H9 (cell line): ENCODE measurements around the gene PIK3CD. TPM values are rescaled to one million over a fixed set of nuclear protein-coding genes. Genes with fewer than 3 reads are reported as not detected.

ENCODE experiments used
- DNase-seq: peaks from one replicate; pipeline ENCODE4 v3.0.0-alpha.2; 2017
- H2AFZ ChIP-seq: one replicate; pipeline ENCODE4 v1.6.1; 2013; ENCODE audit warnings: mild to moderate bottlenecking, low read length, control low read depth, moderate library complexity
- H2AK5ac ChIP-seq: 2 replicates; pipeline ENCODE4 v1.6.1; 2013; ENCODE audit warnings: low read length, control low read depth, mixed read lengths; ENCODE audit not compliant: insufficient read length
- H2BK120ac ChIP-seq: one replicate; pipeline ENCODE4 v1.6.1; 2013; ENCODE audit warnings: low read depth, mild to moderate bottlenecking, low read length, control low read depth, inconsistent platforms; ENCODE audit not compliant: poor library complexity, severe bottlenecking
- H2BK12ac ChIP-seq: 2 replicates; pipeline ENCODE4 v1.6.1; 2013; ENCODE audit warnings: low read length, control low read depth, mixed read lengths, low read depth; ENCODE audit not compliant: insufficient read length
- H2BK15ac ChIP-seq: 2 replicates; pipeline ENCODE4 v1.6.1; 2013; ENCODE audit warnings: low read depth, low read length, control low read depth
- H2BK20ac ChIP-seq: one replicate; pipeline ENCODE4 v1.6.1; 2013; ENCODE audit warnings: low read depth, mild to moderate bottlenecking, low read length, control low read depth, inconsistent platforms; ENCODE audit not compliant: poor library complexity, severe bottlenecking
- H2BK5ac ChIP-seq: 2 replicates; pipeline ENCODE4 v1.6.1; 2013; ENCODE audit warnings: low read length, control low read depth, mixed read lengths; ENCODE audit not compliant: insufficient read length
- H3K14ac ChIP-seq: 2 replicates; pipeline ENCODE4 v1.6.1; 2013; ENCODE audit warnings: low read length, control low read depth; ENCODE audit not compliant: insufficient read depth
- H3K18ac ChIP-seq: 2 replicates; pipeline ENCODE4 v1.6.1; 2013; ENCODE audit warnings: low read depth, mild to moderate bottlenecking, mixed read lengths, low read length, control low read depth; ENCODE audit not compliant: insufficient read length
- H3K23ac ChIP-seq: 2 replicates; pipeline ENCODE4 v1.6.1; 2013; ENCODE audit warnings: low read length, control low read depth, mixed read lengths, low read depth; ENCODE audit not compliant: insufficient read length
- H3K23me2 ChIP-seq: 2 replicates; pipeline ENCODE4 v1.6.1; 2013; ENCODE audit warnings: low read depth, mild to moderate bottlenecking, mixed read lengths, low read length, control low read depth; ENCODE audit not compliant: insufficient read length, poor library complexity, severe bottlenecking
- H3K27ac ChIP-seq: 2 replicates; pipeline ENCODE4 v1.5.1; 2013; ENCODE audit warnings: low read length, control low read depth, mixed read lengths, low read depth; ENCODE audit not compliant: insufficient read length
- H3K27me3 ChIP-seq: 2 replicates; pipeline ENCODE4 v1.6.1; 2013; ENCODE audit warnings: low read length, control low read depth, inconsistent platforms; ENCODE audit not compliant: insufficient read depth
- H3K4ac ChIP-seq: 2 replicates; pipeline ENCODE4 v1.6.1; 2013; ENCODE audit warnings: low read depth, mild to moderate bottlenecking, control low read depth, inconsistent platforms, low read length, moderate library complexity
- H3K4me1 ChIP-seq: 2 replicates; pipeline ENCODE4 v1.6.1; 2013; ENCODE audit warnings: low read length, control low read depth, inconsistent platforms; ENCODE audit not compliant: insufficient read depth
- H3K4me2 ChIP-seq: 2 replicates; pipeline ENCODE4 v1.6.1; 2013; ENCODE audit warnings: low read length, control low read depth, mixed read lengths; ENCODE audit not compliant: insufficient read length, insufficient read depth
- H3K56ac ChIP-seq: 2 replicates; pipeline ENCODE4 v1.6.1; 2013; ENCODE audit warnings: low read depth, mild to moderate bottlenecking, mixed read lengths, low read length, control low read depth; ENCODE audit not compliant: insufficient read length
- H3K79me1 ChIP-seq: 2 replicates; pipeline ENCODE4 v1.6.1; 2013; ENCODE audit warnings: low read depth, mild to moderate bottlenecking, moderate library complexity, low read length, control low read depth, inconsistent platforms; ENCODE audit not compliant: insufficient read depth, poor library complexity, severe bottlenecking
- H3K79me2 ChIP-seq: 2 replicates; pipeline ENCODE4 v1.6.1; 2013; ENCODE audit warnings: low read length, control low read depth, inconsistent platforms; ENCODE audit not compliant: insufficient read depth
- H3K9ac ChIP-seq: 2 replicates; pipeline ENCODE4 v1.6.1; 2013; ENCODE audit warnings: low read length, control low read depth, mixed read lengths; ENCODE audit not compliant: insufficient read length; ENCODE audit errors: extremely low read depth
- H3K9me3 ChIP-seq: one replicate; pipeline ENCODE4 v1.6.1; 2013; ENCODE audit warnings: low read depth, low read length, inconsistent platforms; ENCODE audit not compliant: control insufficient read depth
- H3T11ph ChIP-seq: one replicate; pipeline ENCODE4 v1.6.1; 2013; ENCODE audit warnings: mild to moderate bottlenecking, low read length, control low read depth, inconsistent platforms
- H4K20me1 ChIP-seq: one replicate; pipeline ENCODE4 v1.6.1; 2013; ENCODE audit not compliant: control insufficient read depth, insufficient read length, insufficient read depth
- H4K5ac ChIP-seq: 2 replicates; pipeline ENCODE4 v1.6.1; 2013; ENCODE audit warnings: low read depth, mild to moderate bottlenecking, mixed read lengths, low read length, control low read depth; ENCODE audit not compliant: insufficient read length
- H4K8ac ChIP-seq: replicated peaks from 2 replicates; pipeline ENCODE4 v1.6.1; 2013; ENCODE audit warnings: low read length, control low read depth, mixed read lengths, low read depth; ENCODE audit not compliant: insufficient read length
- H4K91ac ChIP-seq: 2 replicates; pipeline ENCODE4 v1.6.1; 2013; ENCODE audit warnings: low read depth, mild to moderate bottlenecking, moderate library complexity, mixed read lengths, low read length, control low read depth; ENCODE audit not compliant: insufficient read length
- H3K27ac Mint-ChIP-seq, 3 experiments: 2 replicates in 2 of 3; 3 replicates in 1 of 3; pipeline ENCODE4 v1.8.0; 2020 to 2021; ENCODE audit warnings: mixed read lengths in 3 of 3, mild to moderate bottlenecking in 1 of 3, moderate library complexity in 1 of 3
- H3K27me3 Mint-ChIP-seq: 2 replicates; pipeline ENCODE4 v1.8.0; 2021; ENCODE audit warnings: low read depth, mild to moderate bottlenecking, moderate library complexity, mixed read lengths
- H3K36me3 Mint-ChIP-seq, 3 experiments: 2 replicates in 2 of 3; 3 replicates in 1 of 3; pipeline ENCODE4 v1.8.0; 2020 to 2021; ENCODE audit warnings: low read depth in 3 of 3, mixed read lengths in 3 of 3; ENCODE audit not compliant: insufficient read depth in 1 of 3
- H3K4me1 Mint-ChIP-seq, 2 experiments: 2 replicates each; pipeline ENCODE4 v1.8.0; 2020; ENCODE audit warnings: mixed read lengths in 2 of 2
- H3K4me3 Mint-ChIP-seq, 2 experiments: 2 replicates in 1 of 2; 3 replicates in 1 of 2; pipeline ENCODE4 v1.8.0; 2020 to 2021; ENCODE audit warnings: mild to moderate bottlenecking in 2 of 2, mixed read lengths in 2 of 2, moderate library complexity in 1 of 2
- H3K9me3 Mint-ChIP-seq, 2 experiments: 2 replicates in 1 of 2; 3 replicates in 1 of 2; pipeline ENCODE4 v1.8.0; 2020; ENCODE audit warnings: mild to moderate bottlenecking in 2 of 2, mixed read lengths in 2 of 2, moderate library complexity in 1 of 2
- CTCF ChIP-seq: fragments of 200-600 bp; sonication (generic); conservative IDR thresholded peaks from 3 replicates; pipeline ENCODE4 v1.8.0; 2021; ENCODE audit warnings: antibody characterized with exemption, mild to moderate bottlenecking
- WGBS: extraction: QIAGEN DNeasy Blood & Tissue Kit; methylation state at CpG from one replicate; pipeline ENCODE4 v1.1.7; 2013; ENCODE audit warnings: missing lambda C conversion rate, low lambda C conversion rate, mixed read lengths; ENCODE audit not compliant: insufficient read length; ENCODE audit errors: extremely low coverage; 5-methylcytosine and 5-hydroxymethylcytosine counted together
- total RNA-seq: library from RNA; stranded (reverse); gene quantifications from 2 replicates; pipeline ENCODE4 v1.2.1, GENCODE V29; 2021

The PIK3CD gene
- total RNA-seq, 1 experiment from 2014 or later: 10.0 TPM

GRCh38 chr1:9603766-9604753 is 47.5 kb upstream of the PIK3CD start:
- H3K27me3 Mint-ChIP-seq: no peaks in the 10 kb centered on the region
- Histone ChIP-seq H4K5ac (no peak overlapping the region), H3K4me2 (no peak overlapping the region), H3K56ac (no peak overlapping the region), H3K14ac (no peak overlapping the region), H3K18ac (no peak overlapping the region), H2BK12ac (no peak overlapping the region), H2BK5ac (no peak overlapping the region), H3K79me1 (no peaks in the 10 kb centered on the region), H3K27ac (no peak overlapping the region), H3K23me2 (no peaks in the 10 kb centered on the region), H4K20me1 (no peaks in the 10 kb centered on the region), H3T11ph (no peak overlapping the region), H3K27me3 (no peaks in the 10 kb centered on the region), H2BK20ac (no peak overlapping the region), H2BK120ac (no peak overlapping the region), H4K91ac (no peak overlapping the region), H3K79me2 (no peaks in the 10 kb centered on the region), H4K8ac (no peak overlapping the region), H2AFZ (no peak overlapping the region), H3K4me1 (no peaks in the 10 kb centered on the region), H3K9me3 (no peaks in the 10 kb centered on the region), H2AK5ac (no peak overlapping the region), H3K23ac (no peak overlapping the region), H2BK15ac (no peak overlapping the region), H3K9ac (no peak overlapping the region), H3K4ac (no peak overlapping the region)
- no peak for DNase-seq
- no CpG with 5 or more reads among the region's 42 CpGs for WGBS
- peaks cover 9 to 45% (median 38%) of the 10 kb centered on the region in 3 experiments; a peak in 6 of 7 replicates for H3K36me3 Mint-ChIP-seq
- no peaks in the 10 kb centered on the region for H3K4me1 Mint-ChIP-seq
- no peak for TF ChIP-seq CTCF
- H3K9me3 Mint-ChIP-seq: no peaks in the 10 kb centered on the region
- H3K4me3 Mint-ChIP-seq: no peak overlapping the region
- H3K27ac Mint-ChIP-seq: peak overlapping the region in 2 of 3 experiments; percentile 51 to 67; a peak in 1 of 7 replicates
